Activated CD8-positive, alpha-beta memory T cell treated with anti-CD3 and anti-CD28 coated beads for 36 hours (primary cell): ENCODE results near the gene UROD. TPM values are rescaled to one million over a fixed set of nuclear protein-coding genes. Genes with fewer than 3 reads are reported as not detected.
"Not testable (repeated sequence)": the region's sequence is repeated elsewhere in the genome, so short reads cannot be mapped to it uniquely, and the experiment has no call there.

Source experiments
- CTCF ChIA-PET: fragments of 350-600 bp; sonication (Branson Sonifier 250); formaldehyde crosslinking; loops from one replicate; lab custom pipeline; 2021; ENCODE audit warnings: antibody characterized with exemption; lab: Charles Lee
- POLR2A ChIA-PET: fragments of 350-600 bp; sonication (Branson Sonifier 250); formaldehyde crosslinking; loops from one replicate; lab custom pipeline; 2021; ENCODE audit warnings: antibody characterized with exemption; lab: Charles Lee
- total RNA-seq, 2 experiments: library from RNA; stranded (reverse); gene quantifications; one replicate each; pipeline ENCODE4 v1.2.3, GENCODE V29; 2021

UROD gene
- total RNA-seq, 2 experiments from 2014 or later, result 124 to 127 TPM

DNA sequence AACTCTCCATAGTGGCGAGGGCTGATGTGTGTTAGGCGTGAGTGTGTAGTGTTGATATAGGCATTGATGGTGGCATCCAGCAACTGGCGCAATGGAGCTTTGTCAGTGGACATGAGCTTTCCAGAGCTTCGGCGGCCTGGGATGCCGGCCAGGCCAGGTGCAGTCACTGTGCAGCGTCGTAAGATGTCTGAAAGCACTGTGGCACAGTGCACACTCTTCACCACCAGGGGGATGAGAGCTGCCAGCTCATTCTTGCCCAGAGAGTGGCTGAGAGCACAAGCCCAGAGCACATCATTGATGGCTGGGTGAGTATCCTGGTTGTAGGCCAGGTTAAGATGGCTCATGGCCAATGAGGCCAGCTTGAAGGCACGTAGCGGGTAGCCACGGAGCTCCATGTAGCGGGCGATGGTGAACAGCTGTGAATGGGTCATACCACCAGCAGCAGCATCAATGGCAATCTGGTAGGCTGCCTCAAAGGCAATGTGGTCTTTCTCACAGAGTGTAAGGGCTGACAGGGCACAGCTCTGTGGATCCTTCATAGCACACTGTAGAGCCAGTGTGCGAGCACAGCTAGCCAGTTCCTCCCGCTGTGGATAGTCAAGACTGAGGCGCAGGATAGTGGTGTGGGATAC lies 6.7 kb downstream of the UROD start:
- POLR2A ChIA-PET, result no interaction called here
- CTCF ChIA-PET, result interaction anchor here (0.7 to 6.8 kb wide), 6 partner anchors 9 to 281 kb away, joined by 3 to 61 read pairs (median 3); no protein-coding TSS in a partner anchor

DNA sequence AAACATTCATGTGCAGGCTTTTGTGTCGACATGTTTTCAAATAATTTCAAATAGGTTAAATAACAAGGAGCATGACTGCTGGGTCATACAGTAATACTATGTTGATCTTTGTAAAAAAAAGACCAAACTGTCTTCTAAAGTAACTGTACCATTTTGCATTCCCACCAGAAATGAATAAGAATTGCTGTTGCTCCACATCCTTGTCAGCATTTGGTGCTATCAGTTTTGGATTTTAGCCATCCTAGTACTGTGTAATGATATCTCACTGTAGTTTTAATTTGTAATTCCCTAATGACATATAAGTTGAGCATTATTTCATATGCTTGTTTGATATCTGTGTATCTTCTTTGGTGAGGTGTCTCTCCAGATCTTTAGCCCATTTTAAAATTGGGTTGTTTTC lies 11.6 kb downstream of the UROD start:
- ChIA-PET POLR2A (no interaction called here), CTCF (no interaction called here)

DNA sequence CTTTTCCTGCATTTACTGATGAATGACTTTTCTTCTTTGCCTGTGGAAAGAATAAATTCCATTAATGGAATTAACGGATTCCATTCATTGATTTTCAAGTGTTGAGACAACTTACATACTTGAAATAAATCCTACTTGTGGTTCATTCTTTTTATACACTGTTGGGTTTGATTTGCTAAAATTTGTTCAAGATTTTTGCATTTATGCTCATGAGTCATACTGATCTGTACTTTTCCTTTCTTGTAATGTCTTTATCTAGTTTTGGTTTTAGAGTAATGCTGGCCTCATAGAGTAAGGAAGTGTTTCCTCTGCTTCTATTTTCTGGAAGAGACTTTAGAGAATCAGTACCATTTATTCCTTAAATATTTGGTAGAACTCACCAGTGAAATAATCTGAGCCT lies 14.4 kb downstream of the UROD start:
- ChIA-PET POLR2A (no interaction called here), CTCF (interaction anchor here (0.9 kb wide), 1 partner anchor 273 kb away, joined by 3 read pairs; no protein-coding TSS in a partner anchor)

DNA sequence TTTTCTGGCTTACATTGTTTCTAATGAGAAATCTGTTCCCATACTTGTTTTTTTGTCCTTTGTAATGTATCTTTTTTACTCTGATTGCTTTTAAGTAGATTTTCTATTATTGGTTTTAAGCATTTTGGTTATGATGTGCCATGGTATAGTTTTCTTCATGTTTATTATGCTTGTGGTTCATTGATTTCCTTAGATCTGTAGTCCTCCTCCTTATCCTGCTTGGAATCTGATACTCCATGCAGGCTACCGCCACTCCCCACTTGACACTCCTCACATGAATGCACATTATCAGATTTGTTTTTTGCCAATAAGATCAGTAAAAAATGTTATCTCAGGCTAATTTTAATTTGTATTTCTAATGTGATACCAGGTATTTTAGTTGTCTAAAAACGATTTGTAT lies 20.8 kb downstream of the UROD start:
- CTCF ChIA-PET, result no interaction called here

DNA sequence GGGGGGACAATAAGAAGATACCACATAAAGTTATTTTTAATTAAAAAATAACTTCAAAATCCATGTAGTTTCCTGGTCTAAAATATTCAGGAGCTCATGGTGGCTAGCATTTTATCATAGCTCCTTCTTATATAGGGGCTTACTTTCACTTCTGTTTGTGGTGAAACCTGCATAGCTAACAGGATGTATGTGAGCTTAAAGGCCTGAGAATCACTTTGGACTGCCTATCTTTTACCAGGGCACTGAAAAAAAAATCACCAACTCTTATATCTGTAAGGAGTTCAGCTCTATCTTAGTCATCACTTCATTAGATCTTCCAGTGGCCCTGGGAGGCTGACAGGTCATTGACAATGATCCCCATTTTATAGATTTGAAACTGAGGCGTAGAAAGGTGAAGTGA lies 21.3 kb downstream of the UROD start:
- CTCF ChIA-PET, result no interaction called here
- POLR2A ChIA-PET, result no interaction called here

More for the DNA sequence above, 20.8 kb downstream of the UROD start:
- POLR2A ChIA-PET, result no interaction called here

DNA sequence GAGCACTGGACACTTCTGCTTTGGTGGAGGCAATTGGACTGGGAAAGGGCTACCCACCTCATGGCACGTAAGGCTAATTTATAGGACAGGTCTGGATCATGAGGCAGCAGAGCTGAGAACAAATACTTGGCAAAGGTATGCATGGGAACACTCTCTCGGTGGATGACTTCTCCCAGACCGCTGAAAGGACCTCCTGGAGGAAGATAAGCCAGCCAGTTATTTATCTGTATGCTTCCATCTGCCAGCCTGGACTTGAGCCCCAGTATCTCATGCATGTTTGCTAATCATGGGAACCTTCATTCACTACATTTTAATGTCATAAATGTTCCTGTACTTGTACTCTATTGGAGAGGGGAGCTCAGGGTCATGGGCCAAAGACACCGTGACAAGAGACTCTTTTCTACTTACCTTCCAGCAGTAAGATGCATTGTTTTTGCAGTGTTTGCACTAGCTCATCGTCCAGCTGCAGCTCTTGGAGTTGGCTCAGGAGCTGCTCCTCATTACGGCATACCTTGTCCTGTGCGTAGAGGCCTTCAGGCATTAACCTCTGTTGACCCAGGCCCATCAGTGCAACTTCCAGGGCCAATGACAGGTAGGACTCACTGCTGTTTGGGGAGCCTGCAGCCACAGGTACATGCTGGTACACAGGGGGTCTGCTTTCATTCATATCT lies 23.7 kb downstream of the UROD start:
- CTCF ChIA-PET, result interaction anchor here (1.4 kb wide), 1 partner anchor 21 kb away, joined by 3 read pairs; no protein-coding TSS in a partner anchor
- POLR2A ChIA-PET, result no interaction called here

DNA sequence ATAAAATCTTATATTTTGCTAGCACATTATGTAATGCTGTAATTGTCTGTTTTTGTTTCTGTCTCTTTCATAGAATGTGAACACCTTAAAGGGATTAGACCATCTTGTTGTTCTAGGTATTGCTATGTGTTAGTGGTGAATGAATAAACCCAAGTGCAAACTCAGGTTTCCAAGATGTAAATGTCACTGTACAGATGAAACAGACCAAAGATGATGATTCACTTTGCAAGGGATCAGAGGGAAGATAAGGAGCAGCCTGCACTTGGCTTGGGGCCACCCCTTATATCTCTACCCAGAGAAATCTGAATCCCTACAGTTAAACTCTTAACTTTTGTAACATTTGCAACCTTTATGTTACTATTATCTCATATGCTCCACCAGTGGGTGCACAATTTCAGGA lies 25.4 kb downstream of the UROD start:
- ChIA-PET CTCF (no interaction called here), POLR2A (no interaction called here)

DNA sequence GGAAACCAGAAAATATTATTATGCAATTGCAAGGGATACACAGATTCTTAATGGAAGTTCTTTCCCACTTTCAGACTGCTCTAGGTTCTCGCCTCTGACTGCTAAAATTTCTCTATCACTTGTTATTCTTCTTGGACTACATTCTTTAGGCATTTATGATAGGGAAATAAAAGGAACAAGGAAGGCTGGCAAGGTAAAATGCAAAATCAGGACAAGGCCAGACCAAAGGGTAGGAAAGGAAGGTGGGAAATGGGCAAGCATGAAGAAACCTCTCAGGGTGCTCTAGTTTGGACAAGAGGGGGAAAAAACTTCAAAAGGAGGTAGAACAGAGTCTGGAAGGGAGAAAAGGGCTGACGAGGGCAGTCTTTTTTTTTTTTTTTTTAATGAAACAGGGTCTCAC lies 26.2 kb downstream of the UROD start:
- POLR2A ChIA-PET, result no interaction called here
- CTCF ChIA-PET, result no interaction called here

DNA sequence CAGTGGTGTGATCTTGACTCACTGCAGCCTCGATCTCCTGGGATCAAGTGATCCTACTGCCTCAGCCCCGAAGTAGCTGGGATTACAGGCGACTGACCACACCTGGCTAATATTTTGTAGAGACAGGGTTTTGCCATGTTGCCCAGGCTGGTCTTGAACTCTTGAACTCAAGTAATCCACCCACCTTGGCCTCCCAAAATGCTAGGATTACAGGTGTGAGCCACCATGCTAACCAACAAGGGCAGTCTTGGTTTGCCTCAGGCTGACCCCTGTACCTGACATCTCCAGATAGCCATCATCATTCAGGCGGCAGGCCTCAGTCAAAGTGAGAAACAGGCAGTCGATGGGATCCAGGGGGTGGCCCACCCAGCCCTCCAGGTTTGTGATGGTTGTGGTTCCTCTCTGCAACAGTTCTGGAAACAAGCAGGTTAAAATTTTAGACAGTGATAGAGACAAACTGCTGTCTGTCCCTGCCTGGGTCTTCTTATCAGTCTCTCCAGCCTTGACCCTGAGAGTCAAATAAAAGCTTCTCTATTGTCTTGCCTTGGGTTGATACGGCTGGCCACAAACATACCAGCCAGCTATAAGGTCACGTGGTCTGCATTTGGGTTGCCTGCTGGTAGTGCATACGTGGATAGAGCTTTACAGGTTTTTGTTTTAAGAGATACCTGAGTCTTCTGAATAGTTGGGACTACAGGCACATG lies 26.8 kb downstream of the UROD start:
- POLR2A ChIA-PET, result no interaction called here
- CTCF ChIA-PET, result no interaction called here

DNA sequence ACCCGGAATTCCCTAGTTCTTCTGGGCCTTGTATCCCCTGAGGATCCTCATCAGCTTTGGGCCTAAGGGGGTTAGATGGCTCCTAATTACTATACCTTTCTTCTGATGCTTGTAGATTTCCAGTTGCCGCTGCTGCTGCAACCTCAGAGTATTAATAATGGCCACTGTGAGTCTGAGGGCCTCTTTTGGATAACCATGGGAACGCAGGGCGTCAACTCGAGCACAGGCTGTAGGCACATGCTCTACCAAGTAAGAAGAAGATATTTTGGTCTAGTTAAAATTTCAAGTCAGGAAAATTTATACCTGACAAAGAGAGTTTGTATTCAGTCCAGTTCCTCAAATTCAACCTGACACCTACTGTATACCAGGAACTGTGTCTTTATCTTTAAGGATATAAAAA lies 28.2 kb downstream of the UROD start:
- ChIA-PET CTCF (no interaction called here), POLR2A (no interaction called here)

DNA sequence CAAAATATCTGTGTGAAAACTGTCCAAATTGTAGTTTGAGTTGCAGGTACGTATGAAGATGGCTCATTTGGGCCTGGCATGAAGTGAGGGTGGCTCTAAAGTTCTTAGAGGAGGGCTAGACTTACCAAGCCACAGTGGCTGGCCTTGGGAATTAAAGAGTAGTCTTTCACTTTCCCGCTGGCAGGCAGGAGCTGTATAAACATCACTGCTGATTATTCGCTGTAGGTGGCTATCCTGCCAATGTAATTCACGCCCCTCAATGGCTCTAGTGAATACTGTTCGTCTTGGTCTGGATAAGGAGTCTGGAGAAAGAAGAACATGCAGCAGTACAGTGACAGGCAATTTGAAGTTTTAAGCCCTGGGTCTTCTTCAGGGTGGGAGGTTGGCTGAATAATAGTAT lies 31.0 kb downstream of the UROD start:
- ChIA-PET POLR2A (no interaction called here), CTCF (no interaction called here)

DNA sequence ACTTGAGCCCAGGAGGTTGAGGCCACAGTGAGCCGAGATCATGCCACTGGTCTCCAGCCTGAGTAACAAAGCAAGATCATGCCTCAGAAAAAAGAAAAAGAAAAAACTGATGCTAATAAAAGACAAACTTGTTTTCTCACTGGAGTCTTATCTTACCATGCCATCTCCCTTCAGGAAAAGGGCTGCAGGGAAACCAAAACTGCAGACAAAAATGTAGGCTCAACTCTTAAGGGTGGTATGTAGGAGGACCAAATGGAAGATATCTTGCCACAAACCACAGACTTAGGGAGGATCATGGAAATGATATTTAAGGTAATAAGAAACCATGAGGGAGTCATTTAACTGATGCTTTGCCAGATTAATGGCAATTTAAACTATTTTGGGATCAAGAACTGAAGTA lies 32.9 kb downstream of the UROD start:
- ChIA-PET POLR2A (no interaction called here), CTCF (no interaction called here)

DNA sequence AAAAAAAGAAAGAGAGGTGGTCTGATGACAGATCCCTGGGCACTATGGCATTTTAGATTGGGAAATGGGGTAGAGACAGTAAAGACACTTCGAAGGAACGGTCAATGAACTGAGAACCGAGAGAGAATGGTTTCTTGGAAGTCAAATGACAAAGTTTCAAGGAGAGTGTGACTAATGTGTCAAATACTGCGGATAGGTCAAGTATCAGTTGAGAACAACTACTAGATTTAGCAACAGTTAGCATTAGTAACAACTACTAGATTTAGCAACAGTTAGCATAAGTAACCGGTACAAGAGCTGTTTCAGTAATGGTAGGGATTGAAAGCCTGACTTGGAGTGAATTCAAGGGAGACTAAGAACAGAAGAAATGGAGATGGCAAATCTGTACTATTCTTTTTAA lies 35.0 kb downstream of the UROD start:
- ChIA-PET CTCF (no interaction called here), POLR2A (no interaction called here)

DNA sequence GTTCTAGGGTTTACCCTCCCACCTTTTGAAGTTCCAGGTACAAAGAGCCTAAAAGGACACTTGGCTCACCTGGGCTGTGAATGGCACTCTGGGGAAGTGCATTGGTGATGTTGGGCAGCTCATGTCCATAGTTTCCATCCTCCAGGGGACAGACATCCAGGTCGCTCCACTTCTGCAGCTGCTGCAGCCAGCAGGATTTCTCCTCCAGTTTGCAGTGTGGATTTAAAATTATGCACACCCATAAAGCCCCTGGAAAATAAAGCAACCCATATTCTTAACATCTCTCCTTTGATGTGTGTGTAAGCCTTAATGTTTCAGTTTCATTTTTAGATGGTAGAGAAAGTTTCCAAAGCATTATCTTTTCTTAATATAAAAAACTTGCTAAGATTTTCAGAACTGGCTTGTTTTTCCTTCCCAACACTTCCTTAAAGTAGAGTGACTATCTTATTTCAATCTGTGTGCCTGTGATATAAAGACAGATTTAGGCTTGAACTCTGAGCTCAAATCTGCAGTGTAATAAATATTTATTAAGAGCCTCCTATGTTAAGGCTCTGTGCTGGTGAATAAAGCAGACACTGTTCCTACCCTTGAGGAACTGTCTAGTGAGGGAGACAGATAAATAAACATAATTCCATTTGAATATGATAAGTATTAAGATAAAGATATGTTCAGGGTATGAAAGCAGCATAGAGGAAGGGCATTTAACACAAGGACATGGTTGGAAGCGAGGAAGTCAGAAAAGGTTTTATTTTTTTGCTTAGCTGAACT lies 39.1 kb downstream of the UROD start:
- POLR2A ChIA-PET, result interaction anchor here (0.6 kb wide), 2 partner anchors 10 to 491 kb away, joined by 3 to 4 read pairs; no protein-coding TSS in a partner anchor

DNA sequence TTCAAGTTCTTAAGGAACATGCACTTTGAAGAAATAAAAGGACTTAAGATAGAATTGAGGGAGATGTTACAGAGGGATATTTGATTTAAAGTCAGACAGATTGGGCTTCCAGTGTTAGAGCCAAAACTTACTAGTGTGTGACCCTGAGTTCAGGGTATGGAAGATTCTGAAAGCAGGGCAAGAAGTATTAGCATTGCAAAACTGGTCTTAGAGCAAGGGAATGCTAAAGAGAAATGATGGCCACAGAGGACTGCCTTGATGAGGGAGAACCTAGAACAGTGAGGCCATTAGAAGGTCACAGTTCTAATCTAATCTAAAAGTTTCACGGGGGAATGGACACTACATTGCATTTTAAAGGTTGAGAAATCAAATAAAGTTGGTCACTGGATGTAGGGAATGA lies 45.5 kb downstream of the UROD start:
- CTCF ChIA-PET, result no interaction called here
- POLR2A ChIA-PET, result no interaction called here

More for the DNA sequence above, 39.1 kb downstream of the UROD start:
- CTCF ChIA-PET, result interaction anchor here (0.9 kb wide), 1 partner anchor 37 kb away, joined by 3 read pairs; no protein-coding TSS in a partner anchor

DNA sequence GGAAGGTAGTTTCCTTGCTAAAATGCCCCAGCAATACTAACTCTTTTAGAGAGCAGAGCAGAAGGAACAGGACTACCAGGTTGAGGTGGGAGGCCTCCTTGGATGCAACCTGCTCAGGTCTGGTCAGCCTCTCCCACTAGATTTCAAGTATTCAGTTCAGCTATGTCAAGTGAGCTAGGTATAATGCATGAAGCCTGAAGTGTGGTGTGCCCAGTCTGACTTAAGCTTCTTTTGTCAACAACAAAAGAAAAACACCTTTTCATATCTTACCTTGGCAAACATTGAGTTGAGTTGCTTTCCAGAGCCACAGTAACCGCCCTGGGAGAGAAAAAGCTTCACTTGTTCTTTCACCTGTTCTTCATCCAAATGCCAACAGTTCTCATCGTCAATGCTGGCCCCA lies 47.8 kb downstream of the UROD start:
- POLR2A ChIA-PET, result no interaction called here
- CTCF ChIA-PET, result no interaction called here

DNA sequence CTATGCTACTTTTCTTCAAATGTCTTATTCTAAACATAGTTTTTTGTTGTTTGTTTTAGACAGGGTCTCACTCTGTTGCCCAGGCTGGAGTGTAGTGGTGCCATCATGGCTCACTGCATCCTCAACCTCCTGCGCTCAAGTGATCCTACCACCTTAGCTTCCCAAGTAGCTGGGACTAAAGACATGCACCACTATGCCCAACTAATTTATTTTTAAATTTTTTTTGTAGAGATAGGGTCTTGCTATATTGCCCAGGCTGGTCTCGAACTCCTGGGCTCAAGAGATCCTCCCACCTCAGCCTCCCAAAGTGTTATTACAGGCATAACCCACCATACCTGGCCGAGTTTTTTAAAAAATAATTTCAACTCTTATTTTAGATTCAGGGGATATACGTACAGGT lies 50.4 kb downstream of the UROD start:
- CTCF ChIA-PET, POLR2A ChIA-PET: not testable (repeated sequence)

DNA sequence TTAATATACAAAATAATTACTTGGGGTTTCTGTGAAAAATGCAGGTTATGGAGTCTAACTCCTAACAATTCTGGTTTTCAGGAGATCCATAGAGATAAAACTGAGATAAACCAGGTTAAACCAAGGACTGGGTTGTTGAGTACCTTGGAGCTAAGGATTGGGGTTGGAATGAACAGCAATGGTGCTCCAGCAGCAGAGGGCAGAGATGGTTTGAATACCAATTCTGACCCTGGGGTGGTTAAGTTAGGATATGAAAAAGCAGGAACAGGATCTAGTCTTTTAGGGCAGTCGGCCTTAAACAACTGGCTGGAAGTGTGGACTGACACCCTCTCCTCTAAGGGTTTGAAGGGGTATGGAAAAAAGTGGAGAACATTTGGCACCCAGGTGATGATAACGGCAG lies 53.0 kb downstream of the UROD start:
- ChIA-PET POLR2A (no interaction called here), CTCF (no interaction called here)
